Thyroid gland (tissue), 4 donors: ENCODE data around the gene TOR1B.

Experiments used
- POLR2A ChIP-seq, 2 donors: fragments of 450-650 bp; IDR thresholded peaks; one replicate each; pipeline ENCODE4 v1.6.1; 2017; ENCODE audit warnings: antibody characterized with exemption in 2 of 2, mild to moderate bottlenecking in 2 of 2, moderate library complexity in 1 of 2
- TF ChIP-seq, protein P1 (sequence below), 6 experiments: fragments of 200-600 bp in 3 of 6; fragments of 450-650 bp in 3 of 6; sonication (generic) in 3 of 6; IDR thresholded peaks; one replicate each; pipeline ENCODE4 v1.5.1; 2016 to 2019; ENCODE audit warnings: antibody characterized with exemption in 6 of 6, mild to moderate bottlenecking in 2 of 6, inconsistent platforms in 1 of 6, moderate library complexity in 1 of 6

- TF ChIP-seq POLR2A (IDR thresholded peaks at IDR 0.05), result no peak
- TF ChIP-seq, protein P1, sequence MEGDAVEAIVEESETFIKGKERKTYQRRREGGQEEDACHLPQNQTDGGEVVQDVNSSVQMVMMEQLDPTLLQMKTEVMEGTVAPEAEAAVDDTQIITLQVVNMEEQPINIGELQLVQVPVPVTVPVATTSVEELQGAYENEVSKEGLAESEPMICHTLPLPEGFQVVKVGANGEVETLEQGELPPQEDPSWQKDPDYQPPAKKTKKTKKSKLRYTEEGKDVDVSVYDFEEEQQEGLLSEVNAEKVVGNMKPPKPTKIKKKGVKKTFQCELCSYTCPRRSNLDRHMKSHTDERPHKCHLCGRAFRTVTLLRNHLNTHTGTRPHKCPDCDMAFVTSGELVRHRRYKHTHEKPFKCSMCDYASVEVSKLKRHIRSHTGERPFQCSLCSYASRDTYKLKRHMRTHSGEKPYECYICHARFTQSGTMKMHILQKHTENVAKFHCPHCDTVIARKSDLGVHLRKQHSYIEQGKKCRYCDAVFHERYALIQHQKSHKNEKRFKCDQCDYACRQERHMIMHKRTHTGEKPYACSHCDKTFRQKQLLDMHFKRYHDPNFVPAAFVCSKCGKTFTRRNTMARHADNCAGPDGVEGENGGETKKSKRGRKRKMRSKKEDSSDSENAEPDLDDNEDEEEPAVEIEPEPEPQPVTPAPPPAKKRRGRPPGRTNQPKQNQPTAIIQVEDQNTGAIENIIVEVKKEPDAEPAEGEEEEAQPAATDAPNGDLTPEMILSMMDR (IDR thresholded peaks at IDR 0.05), result no peak
Measured at GRCh38 chr9:129853614-129854013, 50.6 kb downstream of the TOR1B start.
